Measurements from ENCODE around the gene MPC2.

The MPC2 gene

GRCh38 chr1:167936930-167937708 lies at the start of gene MPC2:
TSS of gene MPC2 (minus strand) at chr1:167937072. CDS start at chr1:167935841, 1,231 bp downstream.
- peak; percentile 18 for DNase-seq

- no peak for DNase-seq
Observed at GRCh38 chr1:167984886-167985489, 48.1 kb upstream of the MPC2 start.

DNA sequence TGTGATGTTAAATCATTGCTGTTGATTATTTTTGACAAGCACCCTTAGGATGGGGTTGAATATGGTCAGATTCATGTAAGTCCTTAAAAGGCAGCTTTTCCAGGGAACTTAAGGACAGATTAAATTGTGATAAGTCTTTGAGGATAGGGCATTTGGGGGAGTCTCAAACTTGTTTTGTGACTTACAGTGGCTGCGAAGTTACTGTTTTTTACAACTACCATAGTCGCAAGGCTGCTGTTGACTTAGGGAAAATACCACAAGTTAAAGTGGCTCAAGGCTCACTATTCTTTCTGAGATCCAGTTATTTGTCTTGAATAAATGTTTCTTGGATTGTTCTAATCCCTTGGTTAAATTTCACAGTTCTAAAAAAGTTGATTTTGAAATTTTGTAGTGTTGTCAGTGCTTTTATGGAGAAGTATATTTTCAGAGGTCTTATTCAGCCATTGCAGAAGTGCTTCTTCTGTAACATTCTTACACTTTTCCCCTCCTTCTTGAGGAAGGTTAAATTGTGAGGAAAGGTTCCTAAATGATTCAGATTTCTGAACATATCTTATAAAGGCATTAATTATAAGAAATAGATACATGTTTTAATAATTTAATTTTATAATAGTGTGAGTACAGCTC lies 47.0 kb upstream of the MPC2 start:
- DNase-seq, result no peak

DNA sequence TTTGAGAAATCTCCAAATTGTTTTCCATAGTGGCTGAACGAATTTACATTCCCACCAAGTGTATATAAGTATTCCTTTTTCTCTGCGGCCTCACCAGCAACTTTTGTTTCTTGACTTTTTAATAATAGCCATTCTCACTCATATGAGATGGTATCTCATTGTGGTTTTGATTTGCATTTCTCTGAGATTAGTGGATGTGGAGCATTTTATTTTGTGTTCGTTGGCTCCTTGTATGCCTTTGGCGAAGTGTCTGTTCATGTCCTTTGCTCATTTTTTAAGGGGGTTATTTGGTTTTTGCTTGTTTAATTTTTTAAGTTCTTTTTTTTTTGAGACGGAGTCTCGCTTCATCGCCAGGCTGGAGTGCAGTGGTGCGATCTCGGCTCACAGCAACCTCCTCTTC lies 45.1 kb upstream of the MPC2 start:
- DNase-seq, result no peak

DNA sequence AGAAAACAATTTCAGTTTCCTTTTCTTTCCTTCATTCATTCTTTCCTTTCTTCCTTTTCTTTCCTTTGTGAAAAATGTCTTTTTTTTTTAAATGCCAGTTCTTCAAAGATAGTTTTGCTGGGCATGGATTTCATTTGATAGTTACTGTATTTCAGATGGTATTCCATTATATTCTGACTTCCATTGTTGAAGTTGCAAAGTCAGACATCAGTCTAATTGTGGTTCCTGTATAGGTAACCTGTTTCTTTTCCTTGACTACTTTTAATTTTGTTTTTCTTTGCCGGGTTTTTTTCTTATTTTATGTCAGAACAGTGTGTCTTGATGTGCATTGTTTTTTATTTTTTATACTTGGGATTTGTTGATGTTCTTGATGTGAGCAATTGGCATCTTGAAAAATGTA lies 40.4 kb upstream of the MPC2 start:
- DNase-seq, result no peak

- DNase-seq, result no peak
Observed at GRCh38 chr1:167974698-167975097, 37.8 kb upstream of the MPC2 start.

DNA sequence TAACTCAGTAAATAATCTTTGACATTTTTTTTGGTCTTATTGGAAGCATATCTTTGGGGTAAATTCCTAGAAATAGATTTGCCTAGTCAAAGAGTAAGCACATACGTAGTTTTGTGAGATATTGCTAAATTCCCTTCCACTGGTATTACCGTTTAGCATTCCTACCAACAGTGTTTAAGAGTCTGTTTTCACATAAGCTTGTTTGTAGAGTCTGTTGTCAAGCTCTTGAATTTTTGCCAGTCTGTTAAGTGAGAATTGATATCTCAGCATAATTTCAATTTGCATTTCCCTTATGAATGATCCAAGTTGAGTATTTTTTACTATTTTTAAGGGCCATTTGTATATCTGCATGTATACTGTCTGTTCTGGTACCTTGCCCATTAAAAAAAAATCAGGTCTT lies 37.0 kb upstream of the MPC2 start:
- no peak for DNase-seq

DNA sequence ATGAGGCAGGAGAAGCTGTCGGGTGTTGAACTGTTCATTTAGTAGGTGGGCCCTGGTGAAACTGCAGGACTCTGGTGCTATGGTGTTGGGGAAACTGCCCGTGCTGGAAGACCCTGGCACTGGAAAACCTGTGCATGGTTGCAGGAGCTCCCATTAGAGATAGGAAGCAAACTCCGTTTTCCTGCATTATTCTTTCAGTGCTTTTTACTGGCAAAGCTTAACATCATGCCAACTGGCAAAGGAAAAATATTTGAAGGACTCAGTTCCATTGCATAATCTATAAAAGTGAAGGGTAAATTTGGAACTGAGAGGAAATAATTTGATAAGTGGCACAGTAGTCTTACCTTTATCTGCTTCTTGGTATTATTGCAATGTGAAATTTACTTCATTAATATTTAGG lies 31.7 kb upstream of the MPC2 start:
- DNase-seq, result no peak

DNA sequence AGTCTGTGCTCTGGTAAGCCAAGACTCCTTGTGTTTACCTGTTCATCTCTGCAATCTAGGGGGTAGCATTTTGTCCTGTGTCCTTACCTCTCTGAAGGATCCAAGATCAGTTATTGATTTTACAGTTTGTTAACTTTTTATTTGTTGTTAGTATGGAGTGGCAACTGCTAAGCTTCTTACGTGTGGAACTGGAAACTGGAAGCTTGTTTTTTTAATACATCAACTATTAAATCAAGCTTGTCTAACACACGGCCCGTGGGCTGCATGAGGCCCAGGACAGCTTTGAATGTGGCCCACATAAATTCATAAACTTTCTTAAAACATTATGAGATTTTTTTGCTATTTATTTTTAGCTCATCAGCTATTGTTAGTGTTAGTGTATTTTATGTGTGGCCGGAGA lies 29.2 kb upstream of the MPC2 start:
- DNase-seq, result no peak

GRCh38 chr1:167964646-167965045 lies 27.8 kb upstream of the MPC2 start:
- DNase-seq, result no peak

GRCh38 chr1:167957710-167958109 lies 20.8 kb upstream of the MPC2 start:
- no peak for DNase-seq

DNA sequence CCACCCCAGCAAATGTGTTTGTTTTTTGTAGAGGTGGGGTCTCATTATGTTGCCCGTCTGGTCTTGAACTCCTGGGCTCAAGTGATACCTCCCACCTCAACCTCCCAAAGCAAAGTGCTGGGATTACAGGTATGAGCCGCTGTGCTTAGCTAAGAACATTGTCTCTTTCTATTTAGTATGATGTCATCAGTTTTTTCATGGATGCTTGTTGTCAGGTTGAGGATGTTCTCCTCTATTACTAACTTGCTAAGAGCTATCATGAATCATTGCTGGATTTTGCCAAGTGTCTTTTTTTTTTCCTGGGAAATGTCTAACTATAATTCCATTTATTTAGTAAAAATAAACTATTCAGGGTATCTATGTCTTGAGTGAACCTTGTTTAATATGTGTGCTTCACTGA lies 19.0 kb upstream of the MPC2 start:
- DNase-seq, result no peak

- DNase-seq, result no peak
Observed at GRCh38 chr1:167950569-167950968, 13.7 kb upstream of the MPC2 start.

- DNase-seq, result no peak
Observed at GRCh38 chr1:167949785-167950184, 12.9 kb upstream of the MPC2 start.

GRCh38 chr1:167947733-167948132 lies 10.9 kb upstream of the MPC2 start:
- no peak for DNase-seq

- no peak for DNase-seq
Observed at GRCh38 chr1:167943541-167943940, 6.7 kb upstream of the MPC2 start.

- no peak for DNase-seq
Observed at GRCh38 chr1:167940264-167940663, 3.4 kb upstream of the MPC2 start.

GRCh38 chr1:167938080-167938636 lies 1.3 kb upstream of the MPC2 start:
- DNase-seq, result no peak

DNA sequence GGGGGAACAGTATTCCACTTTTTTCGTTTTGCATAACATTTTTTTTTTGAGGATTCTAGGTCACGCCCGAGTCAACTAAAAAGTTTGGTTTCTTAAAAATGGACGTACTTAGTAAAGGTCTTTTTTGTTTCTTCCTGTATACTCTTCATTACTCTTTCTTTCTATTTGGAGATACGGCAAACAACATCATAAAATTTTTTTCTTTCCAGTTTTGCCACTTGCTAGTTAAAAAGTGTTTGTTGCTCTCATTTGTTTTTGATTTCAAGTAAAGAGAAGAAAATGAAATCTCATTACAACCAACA lies 788 bp upstream of the MPC2 start:
- DNase-seq, result no peak

GRCh38 chr1:167936068-167936929 lies 573 bp downstream of the MPC2 start, which contains the start of gene DCAF6:
TSS of gene DCAF6 (plus strand) at chr1:167936683. CDS start at chr1:167936912, 229 bp downstream.
- DNase-seq, result peak; percentile 95

DNA sequence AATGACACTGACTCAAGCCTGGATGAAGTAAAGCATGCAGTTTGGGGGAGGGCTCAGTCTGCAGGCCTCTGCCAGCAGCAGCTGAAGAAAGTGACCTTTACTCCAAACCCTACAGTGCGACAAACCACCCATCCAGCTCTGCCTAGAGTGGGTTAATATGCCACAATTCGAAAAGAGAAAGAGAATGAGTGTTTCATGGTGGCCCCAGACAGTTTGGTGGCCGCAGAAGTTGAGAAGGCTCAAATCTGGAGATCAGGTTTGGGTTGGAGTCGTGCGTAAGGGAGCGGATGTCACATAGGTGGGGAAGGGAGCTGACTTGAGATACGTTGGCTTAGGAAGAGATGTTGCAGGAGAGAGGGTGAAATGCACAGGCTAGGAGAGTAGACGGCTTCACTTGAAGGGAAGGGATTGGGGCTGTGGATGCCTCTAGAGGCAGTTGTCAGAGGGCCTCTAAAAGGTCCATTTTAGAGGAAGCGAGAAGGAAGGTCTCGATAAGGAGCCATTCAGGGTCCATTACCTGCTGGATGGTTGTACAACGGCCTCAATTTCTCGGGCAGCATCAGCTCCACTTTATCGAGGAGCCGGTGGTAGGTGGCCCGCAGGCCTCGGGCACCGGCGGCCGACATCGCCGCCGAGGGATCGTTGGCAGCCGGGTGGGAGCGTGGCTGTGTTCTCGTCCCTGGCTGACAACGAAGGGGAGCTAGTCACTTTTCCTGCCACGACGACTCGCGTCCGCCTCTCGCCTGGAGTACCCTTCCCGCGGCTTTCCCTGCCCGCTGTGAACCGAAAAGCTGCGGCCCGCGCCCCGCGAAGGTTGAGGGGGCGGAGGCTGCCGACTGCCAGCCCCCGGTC lies 1.4 kb downstream of the MPC2 start:
- DNase-seq, result peak; percentile 30

Measured in DMS79 (cell line).